ENCODE data around the gene TBPL1.
"Not testable (repeated sequence)": the region's sequence is repeated elsewhere in the genome, so short reads cannot be mapped to it uniquely, and the experiment has no call there.

The TBPL1 gene

GRCh38 chr6:133953634-133954415 lies 801 bp downstream of the TBPL1 start:
- DNase-seq (ENCODE audit: extremely low read depth in 1 of 2, low read depth in 1 of 2): no peak

- DNase-seq (ENCODE audit: extremely low read depth in 1 of 2, low read depth in 1 of 2): no peak
These were observed 1.9 kb downstream of the TBPL1 start for GRCh38 chr6:133954657-133955576.

- DNase-seq (ENCODE audit: extremely low read depth in 1 of 2, low read depth in 1 of 2): no peak
These were observed 2.8 kb downstream of the TBPL1 start for GRCh38 chr6:133955582-133956415.

GRCh38 chr6:133956416-133957049 lies 3.5 kb downstream of the TBPL1 start:
- DNase-seq (ENCODE audit: extremely low read depth in 1 of 2, low read depth in 1 of 2): no peak

GRCh38 chr6:133957227-133957626 lies 4.2 kb downstream of the TBPL1 start:
- no peak for DNase-seq (ENCODE audit: extremely low read depth in 1 of 2, low read depth in 1 of 2)

GRCh38 chr6:133957780-133958242 lies 4.8 kb downstream of the TBPL1 start:
- DNase-seq (ENCODE audit: extremely low read depth in 1 of 2, low read depth in 1 of 2): no peak

- DNase-seq (ENCODE audit: extremely low read depth in 1 of 2, low read depth in 1 of 2): no peak
These were observed 5.8 kb downstream of the TBPL1 start for GRCh38 chr6:133958791-133959190.

- no peak for DNase-seq (ENCODE audit: extremely low read depth in 1 of 2, low read depth in 1 of 2)
These were observed 6.8 kb downstream of the TBPL1 start for GRCh38 chr6:133959667-133960368.

GRCh38 chr6:133961831-133962230 lies 8.8 kb downstream of the TBPL1 start:
- DNase-seq (ENCODE audit: extremely low read depth in 1 of 2, low read depth in 1 of 2): no peak

- DNase-seq (ENCODE audit: extremely low read depth in 1 of 2, low read depth in 1 of 2): no peak
These were observed 11.0 kb downstream of the TBPL1 start for GRCh38 chr6:133964052-133964451.

GRCh38 chr6:133964702-133965101 lies 11.7 kb downstream of the TBPL1 start:
- no peak for DNase-seq (ENCODE audit: extremely low read depth in 1 of 2, low read depth in 1 of 2)

- no peak for DNase-seq (ENCODE audit: extremely low read depth in 1 of 2, low read depth in 1 of 2)
These were observed 12.9 kb downstream of the TBPL1 start for GRCh38 chr6:133965817-133966360.

- no peak for DNase-seq (ENCODE audit: extremely low read depth in 1 of 2, low read depth in 1 of 2)
These were observed 13.8 kb downstream of the TBPL1 start for GRCh38 chr6:133966654-133967329.

- DNase-seq (ENCODE audit: extremely low read depth in 1 of 2, low read depth in 1 of 2): no peak
These were observed 14.3 kb downstream of the TBPL1 start for GRCh38 chr6:133967347-133967746.

GRCh38 chr6:133967835-133968234 lies 14.8 kb downstream of the TBPL1 start:
- not testable (repeated sequence) for DNase-seq (ENCODE audit: extremely low read depth in 1 of 2, low read depth in 1 of 2)

GRCh38 chr6:133969285-133969920 lies 16.4 kb downstream of the TBPL1 start:
- no peak for DNase-seq (ENCODE audit: extremely low read depth in 1 of 2, low read depth in 1 of 2)

- no peak for DNase-seq (ENCODE audit: extremely low read depth in 1 of 2, low read depth in 1 of 2)
These were observed 16.9 kb downstream of the TBPL1 start for GRCh38 chr6:133969921-133970295.

- DNase-seq (ENCODE audit: extremely low read depth in 1 of 2, low read depth in 1 of 2): no peak
These were observed 18.8 kb downstream of the TBPL1 start for GRCh38 chr6:133971861-133972260.

- no peak for DNase-seq (ENCODE audit: extremely low read depth in 1 of 2, low read depth in 1 of 2)
These were observed 19.4 kb downstream of the TBPL1 start for GRCh38 chr6:133972388-133972787.
